DMS153 (cell line): ENCODE data around the gene HS3ST5.

Experiments
- DNase-seq: peaks from one replicate; lab custom pipeline; 2025; lab: John Stamatoyannopoulos, UW

The HS3ST5 gene

GRCh38 chr6:114194362-114195026 is 148.3 kb downstream of the HS3ST5 start:
- DNase-seq, result no peak

- no peak for DNase-seq
Observed at GRCh38 chr6:114187563-114187962, 155.3 kb downstream of the HS3ST5 start.

DNA sequence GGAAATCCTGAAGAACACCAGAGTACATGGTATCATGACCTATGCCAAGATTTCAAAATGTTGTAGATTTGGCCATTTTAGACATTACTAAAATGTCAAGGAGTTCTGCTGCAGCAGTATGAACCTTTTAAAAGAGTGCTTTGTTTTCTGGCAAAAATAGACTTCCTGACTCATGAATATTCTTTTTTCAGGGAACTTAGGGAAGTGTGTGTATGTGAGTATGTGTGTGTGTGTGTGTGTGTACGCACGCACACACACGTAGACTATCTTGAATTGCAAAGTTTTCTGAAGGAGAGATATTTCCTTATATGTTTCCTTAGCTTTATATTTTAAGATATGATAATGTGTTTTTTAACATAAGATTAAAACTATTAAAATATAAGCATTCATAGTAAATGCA is 161.2 kb downstream of the HS3ST5 start:
- no peak for DNase-seq

DNA sequence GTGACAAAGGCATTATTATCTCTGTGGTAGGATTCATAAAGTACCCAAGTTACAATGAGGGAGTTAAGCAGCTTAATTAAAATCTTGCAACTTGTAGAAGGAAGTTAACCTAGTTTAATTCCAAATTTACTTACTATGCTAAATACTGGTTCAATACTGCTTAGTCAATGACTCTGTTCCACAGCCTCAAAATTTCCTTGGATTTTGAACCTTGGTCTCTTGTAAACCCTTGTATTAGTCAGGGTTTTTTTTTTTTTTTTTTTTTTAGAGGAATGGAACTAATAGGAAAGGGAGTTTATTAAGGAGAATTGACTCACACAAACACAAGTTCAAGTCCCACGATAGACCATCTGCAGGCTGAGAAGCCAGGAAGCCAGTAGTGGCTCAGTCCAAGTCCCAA is 163.4 kb downstream of the HS3ST5 start:
- no peak for DNase-seq

DNA sequence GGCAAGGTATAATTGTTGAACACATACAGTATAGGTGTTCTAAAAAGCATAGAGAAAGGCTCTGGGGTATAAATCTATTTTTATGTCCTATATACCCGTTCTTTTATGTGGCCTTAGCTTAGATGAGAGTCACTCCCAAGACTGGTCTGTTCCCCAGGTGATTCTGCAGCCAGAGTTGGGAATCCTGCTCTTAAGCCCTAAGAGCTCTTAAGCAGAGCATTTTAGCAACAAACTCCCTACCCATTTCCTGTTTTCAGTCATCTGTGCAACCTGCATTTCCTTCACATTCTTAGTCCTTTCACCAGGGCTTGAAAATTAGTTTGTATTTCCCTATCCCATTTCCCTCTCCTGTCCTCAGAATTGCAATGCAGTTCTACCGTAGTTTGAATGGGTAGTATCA is 166.1 kb downstream of the HS3ST5 start:
- DNase-seq, result peak; percentile 36

- no peak for DNase-seq
Observed at GRCh38 chr6:114172576-114173260, 170.1 kb downstream of the HS3ST5 start.

- no peak for DNase-seq
Observed at GRCh38 chr6:114171473-114171872, 171.3 kb downstream of the HS3ST5 start.

DNA sequence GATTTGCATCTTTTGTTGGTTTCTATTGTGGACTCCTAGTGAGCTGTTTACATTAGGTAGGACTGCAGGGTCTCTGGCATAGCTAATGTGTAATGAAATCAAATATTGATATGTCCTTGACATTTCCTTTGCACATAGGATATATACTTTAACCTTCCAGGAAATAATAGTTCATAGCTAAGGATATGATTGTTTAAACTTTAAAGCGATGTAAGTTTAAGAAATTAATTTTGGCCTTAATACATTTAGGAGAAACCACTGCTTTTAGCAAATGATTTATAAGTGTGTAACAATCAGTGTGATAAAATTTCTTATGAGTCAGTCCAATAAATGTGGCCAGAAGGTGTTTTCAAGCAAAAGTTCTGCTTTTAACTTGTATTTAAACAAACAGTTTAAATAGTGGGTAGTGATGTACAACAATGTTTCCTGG is 171.8 kb downstream of the HS3ST5 start:
- no peak for DNase-seq

- no peak for DNase-seq
Observed at GRCh38 chr6:114170372-114170771, 172.5 kb downstream of the HS3ST5 start.

DNA sequence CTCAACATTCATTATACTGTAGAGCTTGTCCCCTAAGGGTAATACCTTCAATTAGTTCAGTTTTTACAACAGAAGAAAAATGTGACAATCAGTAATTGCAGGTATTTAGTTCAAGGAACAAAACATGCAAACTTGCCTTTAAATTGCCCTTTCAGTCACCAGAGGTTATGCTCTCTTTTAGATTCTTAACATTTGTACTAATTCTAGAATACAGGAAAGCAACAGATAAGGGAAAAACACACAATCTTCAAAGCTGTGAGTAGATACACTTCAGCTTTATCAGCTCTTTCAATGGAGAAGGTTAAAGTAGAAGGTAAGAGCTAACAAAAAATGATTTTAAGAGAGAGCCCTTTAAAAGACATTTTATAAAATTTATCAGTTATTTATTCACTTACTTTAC is 173.1 kb downstream of the HS3ST5 start:
- no peak for DNase-seq

- DNase-seq, result no peak
Observed at GRCh38 chr6:114167583-114168576, 174.9 kb downstream of the HS3ST5 start.

GRCh38 chr6:114164207-114164606 is 178.6 kb downstream of the HS3ST5 start:
- no peak for DNase-seq

DNA sequence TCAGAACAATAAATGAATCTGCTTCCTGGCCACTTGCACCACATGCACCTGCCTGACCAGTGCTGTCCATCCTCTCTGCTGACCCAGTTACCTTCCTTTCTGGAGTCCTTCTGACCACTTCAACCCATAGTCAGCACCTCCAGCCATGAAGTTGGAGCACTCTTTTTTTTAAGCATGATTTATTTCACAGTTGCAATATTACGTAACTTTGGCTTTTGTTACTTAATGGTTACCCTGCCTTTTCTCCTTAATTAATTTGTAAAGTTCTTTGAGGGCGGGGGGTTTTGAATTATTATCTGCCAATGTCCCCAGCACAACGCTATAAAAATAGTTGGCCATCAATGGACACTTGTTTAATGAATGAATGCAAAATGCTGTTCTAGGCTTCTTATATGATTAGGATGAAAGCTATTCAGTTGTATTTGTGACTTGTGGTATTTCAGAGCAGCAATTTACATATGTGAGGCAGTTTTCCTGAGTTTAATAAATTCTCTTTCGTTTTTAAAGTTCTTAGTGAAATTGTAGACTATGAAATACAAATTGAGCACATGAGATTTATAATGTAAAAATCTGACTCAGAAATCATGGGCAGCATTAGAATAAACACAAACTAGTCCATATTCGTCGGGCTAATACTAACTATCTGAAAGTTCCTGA is 180.0 kb downstream of the HS3ST5 start:
- no peak for DNase-seq

GRCh38 chr6:114160881-114161280 is 181.9 kb downstream of the HS3ST5 start:
- DNase-seq, result no peak

- no peak for DNase-seq
Observed at GRCh38 chr6:114159727-114160126, 183.1 kb downstream of the HS3ST5 start.

GRCh38 chr6:114158838-114159694 is 183.8 kb downstream of the HS3ST5 start:
- DNase-seq, result no peak

- no peak for DNase-seq
Observed at GRCh38 chr6:114158411-114158810, 184.4 kb downstream of the HS3ST5 start.

DNA sequence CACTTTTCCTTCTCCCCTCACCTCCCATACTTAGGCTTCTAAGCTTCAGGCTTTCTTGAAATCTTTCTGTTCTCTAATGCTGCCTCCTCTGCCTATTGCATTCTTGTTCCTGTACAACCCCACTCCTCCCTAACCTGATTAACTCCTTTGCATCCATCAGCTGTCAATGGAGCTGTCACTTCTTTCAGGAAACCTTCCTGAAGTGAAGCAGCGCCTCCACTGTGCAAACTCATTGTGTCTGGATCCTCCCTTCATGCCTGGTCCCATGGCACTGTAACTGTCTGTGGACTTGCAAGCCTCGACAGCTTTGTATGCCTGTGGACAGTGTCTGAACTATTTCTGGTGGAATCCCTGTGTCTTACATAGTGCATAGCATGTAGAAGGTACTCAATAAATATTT is 185.0 kb downstream of the HS3ST5 start:
- DNase-seq, result no peak

DNA sequence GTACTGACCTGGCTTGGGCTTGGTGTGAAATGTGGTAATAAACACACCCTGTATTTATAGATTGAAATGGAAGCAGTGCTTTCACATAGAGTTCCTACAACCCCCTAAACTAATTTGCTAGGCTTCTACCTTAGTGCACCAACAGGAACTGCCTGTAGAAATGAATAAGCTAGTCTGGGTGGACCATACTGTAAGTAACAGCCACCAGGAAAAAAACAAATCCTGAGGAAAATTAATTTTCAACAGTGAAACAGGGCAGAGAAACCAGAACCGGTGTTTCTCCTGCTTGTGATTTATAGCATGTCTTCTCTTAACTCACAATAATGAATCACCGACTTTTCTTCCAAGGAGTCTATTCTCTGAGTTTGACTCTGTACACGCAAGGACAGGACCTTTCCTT is 187.1 kb downstream of the HS3ST5 start:
- no peak for DNase-seq

GRCh38 chr6:114154812-114155211 is 188.0 kb downstream of the HS3ST5 start:
- no peak for DNase-seq

DNA sequence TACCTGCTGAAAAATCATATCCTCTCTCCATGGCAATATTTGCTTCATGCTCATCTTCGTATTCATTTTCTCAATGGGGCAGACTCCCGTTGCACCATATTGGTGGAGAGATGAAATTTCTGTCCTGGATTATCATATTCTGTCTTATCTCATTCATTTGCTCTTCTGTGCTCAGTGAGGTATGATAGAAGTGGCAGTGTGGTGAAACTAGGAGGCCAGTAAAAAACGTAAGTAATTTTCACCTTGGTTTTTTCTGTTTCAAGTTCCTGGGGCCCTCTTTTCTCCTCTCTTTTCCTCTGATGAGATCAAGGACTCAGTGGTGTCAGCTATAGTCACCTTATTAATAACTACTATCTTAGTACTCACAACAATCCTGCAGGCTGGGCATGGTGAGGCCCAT is 189.4 kb downstream of the HS3ST5 start:
- DNase-seq, result no peak
